ACHN (cell line): ENCODE measurements around the gene FBXL3.
"Not testable (repeated sequence)": the region's sequence is repeated elsewhere in the genome, so short reads cannot be mapped to it uniquely, and the experiment has no call there.

Experiments
- DNase-seq: peaks from one replicate; pipeline ENCODE4 v3.0.0-alpha.2; 2015
- in situ Hi-C: cut with HindIII; loops from 2 replicates; pipeline ENCODE4 v1.10.0; 2017; ENCODE audit warnings: low sequenced_read_pairs, low pct_ligation_motif_present, low pct_unique_long_range_greater_than_20kb

Gene FBXL3

DNA sequence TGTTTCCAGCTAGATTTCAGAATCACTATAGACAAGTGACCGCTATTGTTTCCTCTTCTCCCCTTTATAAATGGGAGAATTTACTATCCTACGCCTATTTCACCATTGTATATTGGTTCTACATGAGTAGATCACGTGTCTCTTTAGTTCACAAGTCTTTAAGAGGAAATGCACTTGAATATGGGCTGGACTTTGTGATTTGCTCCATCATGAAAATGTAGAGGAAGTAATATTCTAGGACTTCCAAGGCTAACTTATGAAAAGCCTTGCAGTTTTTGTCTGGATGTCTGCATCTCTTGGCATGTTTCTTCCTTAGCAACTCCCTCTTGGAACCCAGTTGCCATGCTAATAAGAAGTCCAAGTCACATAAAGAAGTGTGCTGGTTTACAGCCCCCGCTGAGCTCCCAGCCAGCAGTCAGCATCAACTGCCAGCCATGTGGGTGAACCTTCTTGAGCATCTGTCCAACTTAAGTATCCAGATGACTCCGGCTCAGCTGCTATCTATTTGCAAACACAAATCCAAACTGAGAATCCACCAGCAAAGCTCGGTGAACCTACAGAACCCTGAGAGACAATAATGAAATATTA, 4.8 kb upstream of the FBXL3 start:
- in situ Hi-C loops: no loop called here
- DNase-seq: no peak

GRCh38 chr13:77029436-77029835, 2.5 kb upstream of the FBXL3 start:
- in situ Hi-C loops: no loop called here
- DNase-seq: no peak

- in situ Hi-C loops: no loop called here
- peak; percentile 24 for DNase-seq
Observed at GRCh38 chr13:77028202-77028601, 1.2 kb upstream of the FBXL3 start.

GRCh38 chr13:77026255-77026860, 601 bp downstream of the FBXL3 start:
- peak; percentile 64 for DNase-seq
- in situ Hi-C loops: no loop called here

DNA sequence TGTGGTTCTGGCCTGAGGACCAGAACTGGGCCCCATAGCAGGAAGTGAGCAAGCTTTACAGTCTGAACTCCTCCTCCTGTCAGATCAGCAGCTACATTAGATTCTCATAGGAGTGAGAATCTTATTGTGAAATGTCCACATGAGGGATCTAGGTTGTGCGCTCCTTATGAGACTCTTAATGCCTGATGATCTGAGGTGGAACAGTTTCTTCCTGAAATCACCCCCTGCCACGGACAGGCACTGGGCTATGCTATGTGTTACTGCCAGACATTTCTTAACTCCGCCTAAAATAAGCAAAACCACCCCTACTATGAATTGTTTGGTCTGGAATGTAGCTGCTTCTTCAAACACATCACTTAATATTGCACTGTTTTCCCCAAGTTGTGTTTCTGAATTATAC, 4.6 kb downstream of the FBXL3 start:
- no peak for DNase-seq

GRCh38 chr13:77019756-77020155, 7.2 kb downstream of the FBXL3 start:
- in situ Hi-C loops: no loop called here

More for the DNA sequence above, 4.6 kb downstream of the FBXL3 start:
- in situ Hi-C loops: no loop called here

DNA sequence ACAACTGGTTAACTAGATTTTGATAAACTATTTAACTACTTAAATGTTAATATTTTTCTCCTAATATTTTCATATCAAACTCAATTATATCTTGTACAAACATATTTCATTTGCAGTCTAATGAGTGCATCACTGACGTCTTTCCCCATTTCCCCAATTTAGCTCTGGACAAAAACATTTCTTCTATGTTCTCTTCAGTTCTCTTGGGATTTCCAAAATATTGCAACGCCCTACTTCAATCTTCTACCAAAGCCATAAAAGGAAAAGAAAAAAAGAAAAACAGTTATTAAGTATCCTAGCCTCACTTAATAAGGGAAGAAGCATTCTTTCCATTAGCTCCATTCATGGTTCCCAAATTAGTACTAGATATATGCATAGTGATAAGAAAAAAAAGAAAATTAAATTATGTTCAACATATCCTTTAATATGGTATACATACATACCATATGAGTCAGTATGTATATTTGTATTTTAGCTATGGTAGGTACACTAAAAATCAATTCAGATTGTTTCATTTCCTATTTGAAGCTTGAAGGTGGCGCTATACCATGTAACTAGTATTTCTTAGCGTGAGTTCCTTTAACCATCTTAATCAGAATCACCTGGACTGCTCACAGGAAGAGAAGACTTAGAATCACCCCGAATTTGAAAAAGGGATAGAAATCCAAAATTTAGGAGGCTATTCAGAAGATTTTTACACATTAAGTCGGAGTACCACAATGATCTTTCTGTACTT, 9.9 kb downstream of the FBXL3 start:
- in situ Hi-C loops: no loop called here
- DNase-seq: no peak

More at GRCh38 chr13:77019756-77020155, 7.2 kb downstream of the FBXL3 start:
- DNase-seq: no peak

DNA sequence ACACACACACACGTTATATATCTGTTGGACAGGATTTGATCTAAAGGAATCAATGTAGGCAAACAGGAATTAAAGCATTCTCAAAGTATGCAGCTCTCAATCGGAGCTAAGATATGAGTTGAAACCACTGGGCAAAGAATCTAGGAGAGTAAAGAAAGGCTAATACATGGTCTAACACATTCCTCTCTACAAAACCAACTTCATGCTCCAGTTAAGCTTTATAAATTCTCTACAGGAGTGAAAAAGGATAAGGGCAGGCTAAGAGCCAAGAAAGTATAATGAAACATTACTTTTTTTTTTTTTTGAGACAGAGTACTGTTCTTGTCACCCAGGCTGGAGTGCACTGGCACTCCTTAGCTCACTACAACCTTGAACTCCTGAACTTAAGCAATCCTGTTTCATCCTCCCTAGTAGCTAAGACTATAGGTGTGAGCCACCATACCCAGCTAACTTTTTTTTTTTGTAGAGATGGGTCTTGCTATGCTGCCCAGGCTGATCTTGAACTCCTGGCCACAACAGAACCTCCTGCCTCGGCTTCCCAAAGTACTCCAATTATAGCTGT, 10.6 kb downstream of the FBXL3 start:
- in situ Hi-C loops: no loop called here
- peak; percentile 29 for DNase-seq

GRCh38 chr13:77014906-77015685, 11.9 kb downstream of the FBXL3 start:
- no peak for DNase-seq
- in situ Hi-C loops: no loop called here

DNA sequence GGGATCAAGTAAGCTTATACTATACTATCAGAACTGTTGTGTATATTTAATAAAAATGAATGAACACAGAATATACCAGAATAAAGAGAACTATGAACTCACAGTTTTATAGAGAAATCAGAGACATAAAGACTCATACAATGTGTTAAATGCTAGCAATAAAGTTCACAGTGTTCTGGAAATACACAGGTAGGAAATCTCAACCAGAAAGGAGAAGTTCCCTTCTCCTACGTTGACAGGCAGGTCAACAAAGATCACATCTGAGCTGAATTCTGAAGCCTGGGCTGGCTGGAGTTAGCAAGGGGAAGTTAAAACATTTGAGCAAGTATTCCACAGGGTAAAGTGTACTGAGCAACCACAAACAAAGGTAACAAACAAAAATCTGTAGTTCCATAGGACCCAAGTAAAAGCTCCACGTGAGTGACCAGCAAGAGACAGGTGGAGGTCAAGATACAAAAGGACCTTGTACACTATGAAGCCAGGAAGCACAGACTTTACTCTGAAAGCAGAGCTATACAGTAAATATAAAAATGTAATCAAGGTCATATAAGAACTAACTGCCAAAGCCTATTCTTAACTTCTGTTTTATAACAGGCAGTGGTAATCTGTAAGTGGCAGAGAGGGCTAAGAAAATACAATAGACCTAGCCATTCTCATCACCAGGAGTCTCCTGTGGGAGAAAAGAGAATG, 13.0 kb downstream of the FBXL3 start:
- in situ Hi-C loops: no loop called here
- DNase-seq: no peak

DNA sequence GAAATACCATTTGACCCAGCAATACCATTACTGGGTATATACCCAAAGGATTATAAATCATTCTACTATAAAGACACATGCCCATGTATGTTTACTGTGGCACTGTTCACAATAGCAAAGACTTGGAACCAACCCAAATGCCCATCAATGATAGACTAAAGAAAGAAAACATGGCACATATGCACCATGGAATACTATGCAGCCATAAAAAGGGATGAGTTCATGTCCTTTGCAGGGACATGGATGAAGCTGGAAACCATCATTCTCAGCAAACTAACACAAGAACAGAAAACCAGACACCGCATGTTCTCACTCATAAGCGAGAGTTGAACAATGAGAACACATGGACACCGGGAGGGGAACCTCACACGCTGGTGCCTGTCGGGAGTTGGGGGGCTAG, 17.2 kb downstream of the FBXL3 start:
- DNase-seq, in situ Hi-C loops: not testable (repeated sequence)

DNA sequence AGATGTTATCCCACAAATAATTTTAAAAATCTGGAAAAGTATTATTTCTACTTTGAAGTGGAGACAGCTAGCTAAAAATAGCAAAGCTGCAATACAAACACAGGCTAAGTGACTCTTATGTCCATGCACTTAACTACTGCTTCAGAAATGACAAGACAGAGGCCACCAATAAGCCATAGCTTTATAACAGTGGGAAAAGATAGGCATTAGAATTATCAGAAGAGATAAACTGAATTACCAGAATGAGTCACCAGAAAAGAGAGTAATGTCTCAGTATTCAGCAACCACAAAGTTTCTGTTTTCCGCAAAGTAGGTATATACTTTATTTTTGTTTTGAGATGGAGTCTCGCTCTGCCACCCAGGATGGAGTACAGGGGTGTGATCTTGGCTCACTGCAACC, 17.9 kb downstream of the FBXL3 start:
- in situ Hi-C loops: no loop called here
- no peak for DNase-seq

- in situ Hi-C loops, DNase-seq: not testable (repeated sequence)
Observed at GRCh38 chr13:77008337-77008736, 18.6 kb downstream of the FBXL3 start.

GRCh38 chr13:77002590-77003190, 24.3 kb downstream of the FBXL3 start:
- peak; percentile 35 for DNase-seq
- in situ Hi-C loops: no loop called here

DNA sequence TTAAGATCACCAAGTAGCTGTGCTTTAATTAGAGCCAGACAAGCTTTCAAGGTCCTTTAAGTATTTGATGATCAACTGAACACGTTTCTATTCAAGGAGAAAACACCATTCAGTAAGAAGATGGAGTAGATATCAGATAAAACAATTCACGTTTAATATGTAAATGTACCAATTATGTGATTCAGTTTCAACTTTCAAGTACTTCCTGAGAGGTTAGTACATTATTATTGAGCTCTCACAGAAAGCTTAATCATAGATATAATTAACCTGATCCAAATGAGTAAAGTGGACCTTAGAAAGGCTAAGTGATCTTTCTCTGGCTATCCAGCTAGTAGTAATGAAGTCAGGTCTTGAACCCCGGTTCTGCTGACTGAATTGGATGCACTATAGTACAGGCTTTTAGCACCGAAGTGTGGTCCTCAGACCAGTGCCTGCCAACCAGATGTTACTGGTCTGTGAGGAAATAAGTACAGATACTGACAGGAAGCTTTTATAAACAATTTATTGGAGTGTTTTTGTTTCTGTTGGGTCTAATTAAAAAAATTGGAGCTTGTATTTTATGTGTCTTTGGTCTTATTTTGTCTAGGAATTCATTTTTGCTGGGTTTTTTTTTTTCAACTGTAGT, 24.9 kb downstream of the FBXL3 start:
- DNase-seq: no peak
- in situ Hi-C loops: no loop called here

DNA sequence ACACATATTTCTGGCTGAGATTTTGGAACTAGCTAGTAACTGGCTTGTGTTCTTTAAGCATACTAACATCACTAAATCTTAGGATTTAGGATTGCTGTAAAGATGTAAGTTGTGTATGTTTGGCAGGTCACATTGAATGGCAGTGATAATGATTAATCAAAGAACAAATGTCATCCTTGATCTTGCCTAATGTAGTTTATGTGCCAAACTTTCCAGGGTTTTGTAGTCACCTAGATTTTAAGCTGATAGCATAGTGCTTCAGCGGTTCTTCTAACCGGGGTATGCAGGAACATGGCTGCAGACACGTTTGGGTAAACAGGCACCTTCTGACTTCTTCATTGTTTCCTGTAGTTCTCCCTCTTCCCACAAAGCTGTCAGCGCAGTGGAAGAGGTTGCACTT, 25.4 kb downstream of the FBXL3 start:
- in situ Hi-C loops: no loop called here
- no peak for DNase-seq

DNA sequence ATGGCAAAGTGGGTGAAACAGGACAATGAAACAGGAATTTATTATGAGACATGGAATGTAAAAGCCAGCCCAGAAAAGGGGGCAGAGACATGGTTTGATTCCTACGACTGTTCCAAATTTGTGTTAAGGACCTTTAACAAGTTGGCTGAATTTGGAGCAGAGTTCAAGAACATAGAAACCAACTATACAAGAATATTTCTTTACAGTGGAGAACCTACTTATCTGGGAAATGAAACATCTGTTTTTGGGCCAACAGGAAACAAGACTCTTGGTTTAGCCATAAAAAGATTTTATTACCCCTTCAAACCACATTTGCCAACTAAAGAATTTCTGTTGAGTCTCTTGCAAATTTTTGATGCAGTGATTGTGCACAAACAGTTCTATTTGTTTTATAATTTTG, 26.5 kb downstream of the FBXL3 start:
- in situ Hi-C loops: no loop called here
- no peak for DNase-seq

- in situ Hi-C loops: no loop called here
- no peak for DNase-seq
Observed at GRCh38 chr13:76994281-76994680, 32.7 kb downstream of the FBXL3 start.
